HCT116 (cell line): ENCODE results near the gene USP2.

Experiments used
- CTCF ChIP-seq, 3 experiments: fragments of 200-600 bp in 1 of 3; sonication (generic) in 1 of 3; IDR thresholded peaks in 2 of 3; conservative IDR thresholded peaks in 1 of 3; 2 replicates each; pipeline ENCODE4 v1.5.1; 2012 to 2017; ENCODE audit warnings: low read depth in 2 of 3, low read length in 2 of 3, antibody characterized with exemption in 1 of 3, borderline replicate concordance in 1 of 3, control low read depth in 1 of 3, mild to moderate bottlenecking in 1 of 3, mixed read lengths in 1 of 3, mixed run types in 1 of 3, moderate library complexity in 1 of 3; ENCODE audit not compliant: insufficient read depth in 1 of 3
- EGR1 ChIP-seq: IDR thresholded peaks from 2 replicates; pipeline ENCODE4 v1.6.1; 2012; ENCODE audit warnings: low read depth
- EZH2phosphoT487 ChIP-seq: fragments of 200-600 bp; IDR thresholded peaks from 2 replicates; pipeline ENCODE4 v1.6.1; 2018; ENCODE audit warnings: antibody characterized with exemption, borderline replicate concordance
- JUND ChIP-seq: IDR thresholded peaks from 2 replicates; pipeline ENCODE4 v1.6.1; 2012
- MAX ChIP-seq: IDR thresholded peaks from 2 replicates; pipeline ENCODE4 v1.6.1; 2012
- POLR2A ChIP-seq: IDR thresholded peaks from 2 replicates; pipeline ENCODE4 v1.7.0; 2011; ENCODE audit warnings: borderline replicate concordance; ENCODE audit not compliant: insufficient read depth, insufficient read length; ENCODE audit errors: extremely low read depth
- REST ChIP-seq: IDR thresholded peaks from 2 replicates; pipeline ENCODE4 v1.6.1; 2012; ENCODE audit warnings: low read depth
- SP1 ChIP-seq: IDR thresholded peaks from 2 replicates; pipeline ENCODE4 v1.6.1; 2012; ENCODE audit warnings: low read depth
- TCF7L2 ChIP-seq: IDR thresholded peaks from 2 replicates; pipeline ENCODE4 v1.7.0; 2011; ENCODE audit warnings: borderline replicate concordance, inconsistent platforms; ENCODE audit not compliant: insufficient read depth, insufficient read length; ENCODE audit errors: extremely low read depth
- YY1 ChIP-seq: IDR thresholded peaks from 2 replicates; pipeline ENCODE4 v1.6.1; 2011; ENCODE audit warnings: low read length, low read depth, moderate library complexity, mild to moderate bottlenecking; ENCODE audit not compliant: insufficient replicate concordance; ENCODE audit errors: extremely low read depth
- ZBTB33 ChIP-seq: IDR thresholded peaks from 2 replicates; pipeline ENCODE4 v1.6.1; 2011; ENCODE audit warnings: mild to moderate bottlenecking, low read length, moderate library complexity; ENCODE audit not compliant: insufficient replicate concordance; ENCODE audit errors: extremely low read depth

- TF ChIP-seq POLR2A (no peak), REST (no peak), CTCF (IDR thresholded peaks at IDR 0.05 in 2 of 3, conservative IDR thresholded peaks at IDR 0.05 in 1 of 3; ENCODE audit: borderline replicate concordance in 1 of 3, insufficient read depth in 1 of 3, low read depth in 2 of 3, low read length in 2 of 3) (no peak), ZBTB33 (no peak), EGR1 (no peak), TCF7L2 (no peak), JUND (no peak), EZH2phosphoT487 (no peak), SP1 (no peak), YY1 (no peak), MAX (no peak)
Observed at GRCh38 chr11:119343726-119344125, 37.8 kb downstream of the USP2 start.
